Stomach (tissue), 9 donors: ENCODE data around the gene SPRR3. TPM values are rescaled to one million over a fixed set of nuclear protein-coding genes. Genes with fewer than 3 reads are reported as not detected.

Experiments used
- DNase-seq, 2 donors: peaks; one replicate each; pipeline versions ENCODE4 v3.0.0 to v3.0.0-alpha.2; 2013 to 2019
- H3K27ac ChIP-seq, 5 donors: fragments of 200-600 bp in 4 of 5; sonication (generic) in 4 of 5; one replicate each; pipeline ENCODE4 v1.5.1; 2013 to 2019; ENCODE audit warnings: mild to moderate bottlenecking in 1 of 5, moderate library complexity in 1 of 5
- H3K27me3 ChIP-seq, 3 donors: fragments of 200-600 bp; sonication (generic); one replicate each; pipeline ENCODE4 v1.5.1; 2017 to 2019; ENCODE audit warnings: mixed run types in 1 of 3
- H3K36me3 ChIP-seq, 4 donors: fragments of 200-600 bp; sonication (generic); 1 replicate in 3 of 4; 2 replicates in 1 of 4; pipeline ENCODE4 v1.5.1; 2016 to 2019
- H3K4me1 ChIP-seq, 4 donors: fragments of 200-600 bp; sonication (generic); one replicate each; pipeline ENCODE4 v1.5.1; 2016 to 2019
- H3K4me3 ChIP-seq, 4 donors: fragments of 200-600 bp; sonication (generic) in 3 of 4; one replicate each; pipeline ENCODE4 v1.5.1; 2016 to 2019; ENCODE audit warnings: mild to moderate bottlenecking in 1 of 4
- H3K9me3 ChIP-seq, 4 donors: fragments of 200-600 bp; sonication (generic); one replicate each; pipeline ENCODE4 v1.5.1; 2016 to 2019
- EP300 ChIP-seq: sonication (generic); formaldehyde crosslinking; IDR thresholded peaks from one replicate; pipeline ENCODE4 v1.6.1; 2017; ENCODE audit warnings: antibody characterized with exemption
- POLR2A ChIP-seq, 4 donors: fragments of 450-650 bp; IDR thresholded peaks; one replicate each; pipeline ENCODE4 v1.6.1; 2016; ENCODE audit warnings: antibody characterized with exemption in 4 of 4, control low read depth in 2 of 4, mild to moderate bottlenecking in 1 of 4, moderate library complexity in 1 of 4
- POLR2AphosphoS5 ChIP-seq, 3 donors: sonication (generic); formaldehyde crosslinking; IDR thresholded peaks; one replicate each; pipeline ENCODE4 v1.6.1; 2016; ENCODE audit warnings: antibody characterized with exemption in 3 of 3
- WGBS, 5 donors: extraction: QIAGEN DNeasy Blood & Tissue Kit in 3 of 5; methylation state at CpG; one replicate each; pipeline versions ENCODE4 v1.1.5 to v1.1.7; 2013 to 2018; 5-methylcytosine and 5-hydroxymethylcytosine counted together
- intact Hi-C: fragments of 100-400 bp; cut with DNase I; formaldehyde crosslinking; loops from one replicate; pipeline ENCODE4 v1.15.1; 2023; ENCODE audit warnings: low total_unique reads
- polyA plus RNA-seq, 3 donors: library from polyadenylated mRNA; stranded (reverse); fragments of 200-250 nt; gene quantifications; one replicate each; pipeline ENCODE4 v1.2.3, GENCODE V29; 2013
- total RNA-seq, 5 donors: library from RNA; depleted of rRNA; stranded (reverse); fragments of >200 nt; gene quantifications; one replicate each; pipeline versions ENCODE4 v1.1.0 to v1.2.3, GENCODE V29; 2014 to 2016
- TF ChIP-seq, protein P1 (sequence below), 7 experiments: fragments of 450-650 bp in 4 of 7; fragments of 200-600 bp in 3 of 7; sonication (generic) in 3 of 7; IDR thresholded peaks; one replicate each; pipeline ENCODE4 v1.5.1; 2016 to 2019; ENCODE audit warnings: antibody characterized with exemption in 7 of 7, control low read depth in 2 of 7, mild to moderate bottlenecking in 1 of 7
- donor health status: healthy with polysubstance abuse.
- donor health status: Bipolar disorder and iron deficiency.
- donor health status: healthy.

The SPRR3 gene
- total and polyA plus RNA-seq, 8 donors = 3.1 to 932 (median 12.8) TPM; not detected in 5

DNA sequence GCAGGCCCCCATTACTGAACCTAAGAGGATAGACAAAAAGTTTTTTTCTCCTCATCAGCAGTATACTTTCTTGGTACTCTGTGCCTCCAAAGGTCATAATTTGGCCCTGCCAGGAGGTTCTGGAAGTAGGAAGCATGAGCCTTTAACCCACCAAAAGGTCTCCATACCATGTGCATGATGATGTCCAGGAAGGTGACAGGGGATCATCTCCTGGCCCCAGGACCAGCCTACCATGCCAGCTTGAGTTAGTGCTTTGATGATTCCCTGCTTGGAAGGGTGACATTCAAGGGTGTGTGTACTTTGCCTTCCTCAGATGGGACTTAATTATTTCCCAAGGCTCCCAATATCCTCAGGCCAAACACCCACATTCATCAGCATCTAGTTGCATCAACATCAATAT lies 23.9 kb upstream of the SPRR3 start:
- TF ChIP-seq POLR2A (IDR thresholded peaks at IDR 0.05) (no peak), EP300 (no peak), POLR2AphosphoS5 (IDR thresholded peaks at IDR 0.05) (no peak)
- TF ChIP-seq, protein P1, sequence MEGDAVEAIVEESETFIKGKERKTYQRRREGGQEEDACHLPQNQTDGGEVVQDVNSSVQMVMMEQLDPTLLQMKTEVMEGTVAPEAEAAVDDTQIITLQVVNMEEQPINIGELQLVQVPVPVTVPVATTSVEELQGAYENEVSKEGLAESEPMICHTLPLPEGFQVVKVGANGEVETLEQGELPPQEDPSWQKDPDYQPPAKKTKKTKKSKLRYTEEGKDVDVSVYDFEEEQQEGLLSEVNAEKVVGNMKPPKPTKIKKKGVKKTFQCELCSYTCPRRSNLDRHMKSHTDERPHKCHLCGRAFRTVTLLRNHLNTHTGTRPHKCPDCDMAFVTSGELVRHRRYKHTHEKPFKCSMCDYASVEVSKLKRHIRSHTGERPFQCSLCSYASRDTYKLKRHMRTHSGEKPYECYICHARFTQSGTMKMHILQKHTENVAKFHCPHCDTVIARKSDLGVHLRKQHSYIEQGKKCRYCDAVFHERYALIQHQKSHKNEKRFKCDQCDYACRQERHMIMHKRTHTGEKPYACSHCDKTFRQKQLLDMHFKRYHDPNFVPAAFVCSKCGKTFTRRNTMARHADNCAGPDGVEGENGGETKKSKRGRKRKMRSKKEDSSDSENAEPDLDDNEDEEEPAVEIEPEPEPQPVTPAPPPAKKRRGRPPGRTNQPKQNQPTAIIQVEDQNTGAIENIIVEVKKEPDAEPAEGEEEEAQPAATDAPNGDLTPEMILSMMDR (IDR thresholded peaks at IDR 0.05) = no peak

DNA sequence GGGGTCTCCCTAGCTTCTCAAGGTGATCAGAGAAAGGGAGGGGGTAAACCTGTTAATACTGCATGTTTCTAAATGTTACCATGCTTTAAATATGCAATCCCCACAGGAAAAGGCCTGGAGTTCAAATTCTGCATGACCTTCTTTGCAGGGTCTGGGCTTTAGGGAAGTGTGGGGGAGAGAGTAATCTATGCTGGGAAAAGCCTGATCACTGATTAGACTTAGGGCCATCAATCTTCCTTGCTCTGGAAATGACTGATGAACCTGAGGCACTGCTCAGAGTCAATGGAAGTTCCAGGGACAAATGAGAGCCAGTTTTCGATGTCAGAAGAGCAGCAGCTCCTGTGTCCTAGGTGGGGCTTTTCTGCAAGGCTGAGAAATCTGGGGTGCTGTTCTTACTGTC lies 20.9 kb upstream of the SPRR3 start:
- Histone ChIP-seq H3K4me1 (no peaks in the 10 kb centered on the region), H3K27ac (no peak overlapping the region), H3K27me3 (peaks cover 0 to 18% (median 0%) of the 10 kb centered on the region in 3 donors), H3K9me3 (no peaks in the 10 kb centered on the region), H3K4me3 (no peak overlapping the region), H3K36me3 (no peaks in the 10 kb centered on the region)
- no peak for DNase-seq
- WGBS, 5 donors = 60 to 83% (median 70%) methylated on average over 1 of the region's 1 CpG
- no peak for TF ChIP-seq POLR2A (IDR thresholded peaks at IDR 0.05)
- no peak for TF ChIP-seq EP300
- TF ChIP-seq POLR2AphosphoS5 (IDR thresholded peaks at IDR 0.05) = no peak
- TF ChIP-seq, protein P1 (IDR thresholded peaks at IDR 0.05) = no peak
- intact Hi-C loops = no loop called here

More for the DNA sequence above, 23.9 kb upstream of the SPRR3 start:
- H3K4me1 ChIP-seq = no peaks in the 10 kb centered on the region
- no peaks in the 10 kb centered on the region for H3K36me3 ChIP-seq
- intact Hi-C loops = no loop called here
- peaks cover 0 to 3% (median 0%) of the 10 kb centered on the region in 3 donors for H3K27me3 ChIP-seq
- H3K27ac ChIP-seq = no peak overlapping the region
- H3K4me3 ChIP-seq = no peak overlapping the region
- H3K9me3 ChIP-seq = no peaks in the 10 kb centered on the region
- DNase-seq = no peak

DNA sequence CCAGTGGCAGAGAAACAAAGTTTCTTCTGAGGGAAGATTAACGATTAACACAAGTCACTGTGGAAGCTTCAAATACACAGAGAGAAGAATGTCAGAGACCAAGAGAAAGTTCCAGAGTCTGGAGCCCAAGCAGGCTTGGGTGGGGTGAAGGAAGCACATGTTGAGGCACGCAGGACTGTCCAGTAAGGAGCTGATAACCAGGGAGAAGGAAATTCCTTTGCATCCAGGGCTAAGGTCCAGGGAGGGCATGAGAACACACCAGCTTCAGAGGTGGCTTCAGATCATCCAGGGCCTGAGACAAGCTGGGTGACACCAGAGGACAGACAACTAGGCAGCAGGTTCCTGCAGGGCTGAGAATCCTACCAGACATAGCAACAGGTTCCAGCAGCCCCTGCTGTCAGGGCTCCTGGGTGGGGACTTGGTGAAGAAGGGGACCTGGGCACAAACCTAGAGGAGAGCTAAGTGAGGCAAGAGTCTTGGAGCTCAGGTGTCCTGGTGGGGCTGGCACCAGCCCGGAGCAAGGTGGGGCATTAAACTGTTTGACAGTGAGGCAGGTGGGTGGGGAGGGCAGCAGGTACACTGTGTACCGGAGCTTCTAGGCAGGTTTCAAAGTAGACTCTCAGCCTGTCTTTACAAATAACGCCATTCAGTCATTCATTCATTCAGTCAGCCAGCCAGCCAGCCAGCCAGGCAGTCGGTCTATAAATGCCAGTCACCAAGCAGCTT lies 20.2 kb upstream of the SPRR3 start:
- intact Hi-C loops = no loop called here
- no peak for DNase-seq
- H3K36me3 ChIP-seq = no peaks in the 10 kb centered on the region
- no peak for TF ChIP-seq EP300
- TF ChIP-seq, protein P1 (IDR thresholded peaks at IDR 0.05) = no peak
- no peak for TF ChIP-seq POLR2A (IDR thresholded peaks at IDR 0.05)
- peaks cover 0 to 20% (median 0%) of the 10 kb centered on the region in 3 donors for H3K27me3 ChIP-seq
- 49 to 72% (median 62%) methylated on average over 6 of the region's 6 CpGs for WGBS, 5 donors
- H3K4me3 ChIP-seq = no peak overlapping the region
- no peaks in the 10 kb centered on the region for H3K4me1 ChIP-seq
- no peak overlapping the region for H3K27ac ChIP-seq
- no peaks in the 10 kb centered on the region for H3K9me3 ChIP-seq

GRCh38 chr1:152982076-152982475 lies 19.5 kb upstream of the SPRR3 start:
- Histone ChIP-seq H3K27me3 (peaks cover 0 to 20% (median 0%) of the 10 kb centered on the region in 3 donors), H3K9me3 (no peaks in the 10 kb centered on the region), H3K4me1 (no peaks in the 10 kb centered on the region), H3K4me3 (no peak overlapping the region), H3K27ac (no peak overlapping the region), H3K36me3 (no peaks in the 10 kb centered on the region)
- no peak for DNase-seq
- intact Hi-C loops = no loop called here
- TF ChIP-seq POLR2A (IDR thresholded peaks at IDR 0.05) = no peak
- TF ChIP-seq POLR2AphosphoS5 (IDR thresholded peaks at IDR 0.05) = no peak
- TF ChIP-seq, protein P1 (IDR thresholded peaks at IDR 0.05) = no peak
- TF ChIP-seq EP300 = no peak
- 72 to 86% (median 75%) methylated on average over 4 of the region's 4 CpGs for WGBS, 5 donors
